ENCODE measurements around the gene OR6Q1. TPM values are rescaled to one million over a fixed set of nuclear protein-coding genes. Genes with fewer than 3 reads are reported as not detected.

Gene OR6Q1
- total and polyA plus RNA-seq, 9 of the 15 experiments (the other 6 are each of a cell fraction or from before 2014, with no cell fraction given): not detected

- Histone ChIP-seq H3K27me3 (ENCODE audit: control insufficient read depth in 2 of 2, insufficient read depth in 2 of 2, low read length in 2 of 2) (no peaks in the 10 kb centered on the region), H4K20me1 (replicated peaks; ENCODE audit: control insufficient read depth, insufficient read depth, low read length) (no peaks in the 10 kb centered on the region), H3K36me3 (ENCODE audit: control insufficient read depth, insufficient read depth, low read length) (no peaks in the 10 kb centered on the region), H3K9me1 (ENCODE audit: control insufficient read depth, insufficient read depth, low read length) (no peaks in the 10 kb centered on the region), H3K79me2 (ENCODE audit: control insufficient read depth, insufficient read depth, low read length) (no peaks in the 10 kb centered on the region), H3K4me3 (no peak overlapping the region), H3K9me3 (replicated peaks; ENCODE audit: control insufficient read depth, insufficient read depth, low read depth, low read length) (no peaks in the 10 kb centered on the region), H3K4me1 (replicated peaks in 1 of 2; ENCODE audit: control insufficient read depth in 2 of 2, insufficient read depth in 2 of 2, low read length in 2 of 2) (no peaks in the 10 kb centered on the region), H3K4me2 (ENCODE audit: insufficient read depth, low read length) (no peak overlapping the region), H3K27ac (ENCODE audit: extremely low read depth, low read depth, low read length) (no peak overlapping the region), H2AFZ (ENCODE audit: low read depth, low read length) (no peak overlapping the region), H3K9ac (ENCODE audit: insufficient read depth in 1 of 2, low read depth in 2 of 2, low read length in 2 of 2) (no peak overlapping the region)
- DNase-seq (ENCODE audit: extremely low read depth in 1 of 4, low spot score in 3 of 4): no peak
- POLR2A ChIA-PET: no interaction called here
- ATAC-seq: no peak
- CTCF ChIA-PET (ENCODE audit: low intra/inter-chr PET ratio): no interaction called here
- FAIRE-seq: no peak
- intact Hi-C loops (cut with micrococcal nuclease): no loop called here
- in situ Hi-C loops (cut with MboI): no loop called here
- no TSS peak for BruUV-seq (replicated peaks)
- no peak for TF ChIP-seq NCOR1 (IDR thresholded peaks at IDR 0.05)
- TF ChIP-seq RUNX1 (IDR thresholded peaks at IDR 0.05; ENCODE audit: low read depth): no peak
- TF ChIP-seq ZNF224 (CRISPR knock-in tag; IDR thresholded peaks at IDR 0.05): no peak
- TF ChIP-seq RFX7 (CRISPR knock-in tag; IDR thresholded peaks at IDR 0.05): no peak
- TF ChIP-seq BRD4 (IDR thresholded peaks at IDR 0.05): no peak
- no peak for TF ChIP-seq TRIM24 (IDR thresholded peaks at IDR 0.05)
- TF ChIP-seq IRF2 (CRISPR knock-in tag; IDR thresholded peaks at IDR 0.05): no peak
- TF ChIP-seq ZNF764 (CRISPR knock-in tag; IDR thresholded peaks at IDR 0.05; ENCODE audit: low read depth): no peak
- no peak for TF ChIP-seq HNRNPLL (IDR thresholded peaks at IDR 0.05; ENCODE audit: low read depth, low read length, poor library complexity, severe bottlenecking)
- TF ChIP-seq DLX4 (CRISPR knock-in tag; IDR thresholded peaks at IDR 0.05): no peak
- no peak for TF ChIP-seq PCBP2 (IDR thresholded peaks at IDR 0.05; ENCODE audit: low read depth, low read length, poor library complexity, severe bottlenecking)
- TF ChIP-seq PHF20 (IDR thresholded peaks at IDR 0.05; ENCODE audit: partially characterized antibody): no peak
- no peak for TF ChIP-seq TBL1XR1 (IDR thresholded peaks at IDR 0.05; ENCODE audit: low read length in 2 of 2)
- no peak for TF ChIP-seq STAG1 (CRISPR knock-in tag; IDR thresholded peaks at IDR 0.05; ENCODE audit: borderline replicate concordance)
- TF ChIP-seq PRPF4 (IDR thresholded peaks at IDR 0.05; ENCODE audit: insufficient read depth, low read depth, low read length, poor library complexity, severe bottlenecking): no peak
These were observed 8.8 kb downstream of the OR6Q1 start for GRCh38 chr11:58039589-58039988.

Data from K562 (cell line).